PC-9 (cell line): ENCODE measurements around the gene LCP1.

Experiments
- CTCF ChIP-seq: fragments of 200-600 bp; sonication (generic); conservative IDR thresholded peaks from 2 replicates; pipeline ENCODE4 v1.6.1; 2017; ENCODE audit warnings: mixed run types, antibody characterized with exemption, mild to moderate bottlenecking, moderate library complexity
- EZH2 ChIP-seq: fragments of 200-600 bp; sonication (generic); IDR thresholded peaks from 2 replicates; pipeline ENCODE4 v1.8.0; 2017; ENCODE audit warnings: antibody characterized with exemption, low read depth

- TF ChIP-seq CTCF (no peak), EZH2 (no peak)
Measured at GRCh38 chr13:46111151-46111550, 70.8 kb downstream of the LCP1 start.
